BJ (cell line): ENCODE results near the gene KLK7. TPM values are rescaled to one million over a fixed set of nuclear protein-coding genes. Genes with fewer than 3 reads are reported as not detected.

Source experiments
- CTCF ChIA-PET: fragments of 350-600 bp; formaldehyde crosslinking; extraction: SDS; loops from one replicate; lab custom pipeline; 2021; ENCODE audit warnings: antibody characterized with exemption, inconsistent platforms; lab: Yijun Ruan, JAX
- POLR2A ChIA-PET: fragments of 300-600 bp; sonication (Branson Sonifier 250); formaldehyde crosslinking; extraction: SDS; loops from one replicate; lab custom pipeline; 2021; ENCODE audit warnings: antibody characterized with exemption; lab: Charles Lee
- DNase-seq: peaks from one replicate; pipeline ENCODE4 v3.0.0-alpha.2; 2011; ENCODE audit warnings: low read depth
- H3K27me3 ChIP-seq: 2 replicates; pipeline ENCODE4 v1.6.0; 2011; ENCODE audit warnings: low read length; ENCODE audit not compliant: control insufficient read depth, insufficient read depth
- H3K36me3 ChIP-seq: 2 replicates; pipeline ENCODE4 v1.5.1; 2011; ENCODE audit warnings: low read length; ENCODE audit not compliant: control insufficient read depth, insufficient read depth
- H3K4me3 ChIP-seq: 2 replicates; pipeline ENCODE4 v1.5.1; 2011; ENCODE audit warnings: low read depth, mild to moderate bottlenecking, control low read depth, low read length
- polyA plus RNA-seq: library from polyadenylated mRNA; depleted of rRNA; stranded (reverse); fragments of >200 nt; gene quantifications from 2 replicates; pipeline ENCODE4 v1.2.3, GENCODE V29; 2011
- TF ChIP-seq, protein P1 (sequence below): IDR thresholded peaks from 2 replicates; pipeline ENCODE4 v1.5.1; 2011; ENCODE audit warnings: low read depth, mild to moderate bottlenecking, control low read depth, inconsistent platforms, low read length, moderate library complexity; ENCODE audit not compliant: insufficient read depth

KLK7 gene
- polyA plus RNA-seq, 1 experiment: not detected

DNA sequence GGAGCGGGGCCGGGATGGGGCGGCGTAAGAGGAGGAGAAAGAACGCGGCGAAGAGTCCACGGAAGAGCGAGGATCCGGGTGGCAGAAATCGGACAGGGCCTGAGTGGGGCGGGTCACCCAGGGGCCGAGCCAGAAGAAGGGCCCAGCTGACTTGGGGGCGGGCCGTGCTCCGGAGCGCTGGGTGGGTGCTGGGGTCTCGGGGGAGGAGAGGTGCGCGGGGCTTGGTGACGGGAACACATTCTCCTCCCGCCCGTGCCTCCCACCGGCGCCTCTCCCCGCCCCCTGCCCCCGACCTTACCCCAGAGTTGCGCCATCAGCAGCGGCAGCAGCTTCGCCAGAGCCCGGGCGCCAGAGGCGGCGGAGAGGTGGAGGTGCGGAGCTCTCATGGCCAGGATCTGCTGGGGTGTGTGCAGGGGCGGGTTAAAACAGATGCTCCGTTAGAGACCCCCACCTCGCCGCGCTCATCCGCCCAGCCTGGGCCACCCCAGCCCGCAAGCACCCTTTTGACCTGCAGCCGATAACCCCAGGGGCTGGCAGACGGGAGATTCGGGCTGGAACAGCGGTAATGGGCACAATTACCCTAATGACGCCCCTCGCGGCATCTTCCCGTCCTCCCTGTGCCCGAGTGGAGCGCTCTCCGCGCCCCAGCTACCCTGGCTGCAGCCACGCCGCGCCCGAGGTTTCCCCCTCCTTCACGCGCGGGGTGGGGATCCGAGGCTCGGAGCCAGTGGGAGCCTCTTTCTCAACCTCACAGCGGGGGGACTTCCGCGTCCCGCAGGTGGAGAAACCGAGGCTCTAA lies 35.2 kb upstream of the KLK7 start:
- no peaks in the 10 kb centered on the region for H3K36me3 ChIP-seq
- ChIA-PET CTCF (interaction anchor here (1.1 kb wide), 1 partner anchor 77 kb away, joined by 5 read pairs; no protein-coding TSS in a partner anchor), POLR2A (no interaction called here)
- TF ChIP-seq, protein P1, sequence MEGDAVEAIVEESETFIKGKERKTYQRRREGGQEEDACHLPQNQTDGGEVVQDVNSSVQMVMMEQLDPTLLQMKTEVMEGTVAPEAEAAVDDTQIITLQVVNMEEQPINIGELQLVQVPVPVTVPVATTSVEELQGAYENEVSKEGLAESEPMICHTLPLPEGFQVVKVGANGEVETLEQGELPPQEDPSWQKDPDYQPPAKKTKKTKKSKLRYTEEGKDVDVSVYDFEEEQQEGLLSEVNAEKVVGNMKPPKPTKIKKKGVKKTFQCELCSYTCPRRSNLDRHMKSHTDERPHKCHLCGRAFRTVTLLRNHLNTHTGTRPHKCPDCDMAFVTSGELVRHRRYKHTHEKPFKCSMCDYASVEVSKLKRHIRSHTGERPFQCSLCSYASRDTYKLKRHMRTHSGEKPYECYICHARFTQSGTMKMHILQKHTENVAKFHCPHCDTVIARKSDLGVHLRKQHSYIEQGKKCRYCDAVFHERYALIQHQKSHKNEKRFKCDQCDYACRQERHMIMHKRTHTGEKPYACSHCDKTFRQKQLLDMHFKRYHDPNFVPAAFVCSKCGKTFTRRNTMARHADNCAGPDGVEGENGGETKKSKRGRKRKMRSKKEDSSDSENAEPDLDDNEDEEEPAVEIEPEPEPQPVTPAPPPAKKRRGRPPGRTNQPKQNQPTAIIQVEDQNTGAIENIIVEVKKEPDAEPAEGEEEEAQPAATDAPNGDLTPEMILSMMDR: no peak
- no peak for DNase-seq
- peak overlapping the region; percentile 3; the same call in 1 of the 2 replicates for H3K4me3 ChIP-seq
- H3K27me3 ChIP-seq: peaks cover 14% of the 10 kb centered on the region

DNA sequence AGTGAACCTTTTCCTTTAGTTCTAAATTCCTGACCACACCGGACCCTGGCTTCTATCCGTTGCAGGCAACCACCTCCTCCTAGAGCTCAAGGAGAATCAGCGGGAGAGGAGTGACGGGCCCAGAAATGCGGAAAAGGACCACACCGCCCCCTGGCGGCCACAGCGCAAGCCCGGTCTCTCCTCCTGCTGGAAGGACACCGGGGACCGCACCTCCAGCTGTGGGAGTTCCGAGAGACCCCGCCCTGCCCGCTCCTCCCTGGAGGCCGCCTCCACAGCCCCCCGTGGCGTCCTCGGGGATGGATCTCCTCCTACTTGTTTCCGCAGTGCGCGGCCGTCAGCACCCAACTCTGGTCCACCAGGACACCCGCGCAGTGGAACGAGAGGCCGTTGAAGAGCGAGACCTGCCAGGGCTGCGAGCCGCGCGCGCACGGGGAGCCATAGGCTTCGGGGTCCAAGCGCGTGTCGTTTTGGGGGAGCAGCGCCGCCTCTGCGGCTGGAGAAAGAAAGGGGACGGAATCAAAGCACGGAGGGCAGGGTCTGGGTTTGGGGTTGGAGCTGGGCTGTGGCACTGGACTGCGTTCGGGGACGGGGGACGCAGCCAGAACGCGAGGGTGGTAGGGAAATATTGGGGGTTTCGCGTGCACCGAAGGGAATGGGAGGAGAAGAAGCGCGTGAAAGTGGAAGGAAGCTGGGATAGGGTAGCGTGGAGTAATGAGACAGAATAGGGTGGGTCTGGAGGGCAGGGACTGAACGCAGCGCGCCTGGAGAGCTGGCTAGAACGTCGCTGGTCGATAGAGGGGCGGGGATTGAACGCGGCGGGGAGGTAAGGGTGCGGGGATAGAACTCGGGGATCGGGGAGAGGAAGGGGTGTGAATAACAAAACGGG lies 33.3 kb upstream of the KLK7 start:
- TF ChIP-seq, protein P1: peak; percentile 45; the same call in 1 of the 2 replicates
- POLR2A ChIA-PET: no interaction called here
- CTCF ChIA-PET: interaction anchor here (0.6 kb wide), 1 partner anchor 118 kb away, joined by 3 read pairs; no protein-coding TSS in a partner anchor
- Histone ChIP-seq H3K36me3 (no peaks in the 10 kb centered on the region), H3K4me3 (no peak overlapping the region), H3K27me3 (peaks cover 14% of the 10 kb centered on the region)
- no peak for DNase-seq

DNA sequence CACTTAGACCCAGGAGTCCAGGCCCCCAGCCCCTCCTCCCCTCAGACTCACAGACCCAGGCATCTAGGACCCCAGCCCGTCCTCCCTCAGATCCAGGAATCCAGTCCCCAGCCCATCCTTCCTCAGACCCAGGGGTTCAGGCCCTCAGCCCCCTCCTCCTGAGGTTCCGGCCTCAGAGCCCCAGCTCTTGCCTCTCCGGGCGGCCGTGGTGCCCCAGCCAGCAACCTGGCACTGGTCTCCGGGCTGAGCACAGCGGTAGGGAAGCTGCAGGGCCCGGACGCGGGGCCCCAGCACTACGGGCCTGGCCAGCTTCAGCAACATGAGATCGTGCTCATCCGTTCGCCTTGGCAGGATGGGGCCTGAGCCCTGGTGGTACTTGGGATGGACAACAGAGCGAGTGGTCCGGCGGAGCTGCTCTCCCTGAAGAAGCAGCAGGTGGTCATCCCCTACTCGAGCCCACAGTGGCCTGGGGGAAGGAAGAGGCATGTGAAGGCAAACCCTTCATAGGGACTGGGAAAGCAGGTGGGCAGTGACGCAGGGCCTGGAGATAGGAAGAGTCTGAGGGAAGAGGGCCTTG lies 32.1 kb upstream of the KLK7 start:
- Histone ChIP-seq H3K27me3 (peaks cover 14% of the 10 kb centered on the region), H3K4me3 (no peak overlapping the region), H3K36me3 (no peaks in the 10 kb centered on the region)
- ChIA-PET CTCF (no interaction called here), POLR2A (no interaction called here)
- TF ChIP-seq, protein P1: no peak
- no peak for DNase-seq

DNA sequence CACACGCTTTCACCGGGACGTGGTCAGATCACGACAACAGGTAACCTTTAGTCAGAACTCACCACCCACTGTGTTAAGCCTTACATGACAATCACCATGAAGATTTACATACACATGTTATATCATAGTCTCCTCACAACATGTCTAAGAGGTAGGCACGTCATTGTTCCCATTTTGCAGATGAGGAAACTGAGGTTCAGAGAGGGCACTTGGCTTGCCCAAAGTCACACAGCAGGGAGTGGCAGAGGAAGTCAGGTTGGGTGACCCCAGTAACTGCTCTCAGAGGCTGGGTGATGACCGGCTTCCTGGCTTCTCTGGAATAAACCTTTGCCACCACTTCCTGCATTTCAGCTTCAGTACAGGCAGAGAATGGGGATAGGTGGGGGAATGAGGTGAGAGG lies 30.5 kb upstream of the KLK7 start:
- POLR2A ChIA-PET: no interaction called here
- H3K36me3 ChIP-seq: no peaks in the 10 kb centered on the region
- H3K27me3 ChIP-seq: peaks cover 6% of the 10 kb centered on the region; the same call in 1 of the 2 replicates
- no peak overlapping the region for H3K4me3 ChIP-seq
- no peak for DNase-seq
- CTCF ChIA-PET: no interaction called here
- TF ChIP-seq, protein P1: no peak
